Measurements from ENCODE around the gene KCNK5. TPM values are rescaled to one million over a fixed set of nuclear protein-coding genes. Genes with fewer than 3 reads are reported as not detected.

Gene KCNK5, protein sequence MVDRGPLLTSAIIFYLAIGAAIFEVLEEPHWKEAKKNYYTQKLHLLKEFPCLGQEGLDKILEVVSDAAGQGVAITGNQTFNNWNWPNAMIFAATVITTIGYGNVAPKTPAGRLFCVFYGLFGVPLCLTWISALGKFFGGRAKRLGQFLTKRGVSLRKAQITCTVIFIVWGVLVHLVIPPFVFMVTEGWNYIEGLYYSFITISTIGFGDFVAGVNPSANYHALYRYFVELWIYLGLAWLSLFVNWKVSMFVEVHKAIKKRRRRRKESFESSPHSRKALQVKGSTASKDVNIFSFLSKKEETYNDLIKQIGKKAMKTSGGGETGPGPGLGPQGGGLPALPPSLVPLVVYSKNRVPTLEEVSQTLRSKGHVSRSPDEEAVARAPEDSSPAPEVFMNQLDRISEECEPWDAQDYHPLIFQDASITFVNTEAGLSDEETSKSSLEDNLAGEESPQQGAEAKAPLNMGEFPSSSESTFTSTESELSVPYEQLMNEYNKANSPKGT
- 0.16 TPM for total RNA-seq

DNA sequence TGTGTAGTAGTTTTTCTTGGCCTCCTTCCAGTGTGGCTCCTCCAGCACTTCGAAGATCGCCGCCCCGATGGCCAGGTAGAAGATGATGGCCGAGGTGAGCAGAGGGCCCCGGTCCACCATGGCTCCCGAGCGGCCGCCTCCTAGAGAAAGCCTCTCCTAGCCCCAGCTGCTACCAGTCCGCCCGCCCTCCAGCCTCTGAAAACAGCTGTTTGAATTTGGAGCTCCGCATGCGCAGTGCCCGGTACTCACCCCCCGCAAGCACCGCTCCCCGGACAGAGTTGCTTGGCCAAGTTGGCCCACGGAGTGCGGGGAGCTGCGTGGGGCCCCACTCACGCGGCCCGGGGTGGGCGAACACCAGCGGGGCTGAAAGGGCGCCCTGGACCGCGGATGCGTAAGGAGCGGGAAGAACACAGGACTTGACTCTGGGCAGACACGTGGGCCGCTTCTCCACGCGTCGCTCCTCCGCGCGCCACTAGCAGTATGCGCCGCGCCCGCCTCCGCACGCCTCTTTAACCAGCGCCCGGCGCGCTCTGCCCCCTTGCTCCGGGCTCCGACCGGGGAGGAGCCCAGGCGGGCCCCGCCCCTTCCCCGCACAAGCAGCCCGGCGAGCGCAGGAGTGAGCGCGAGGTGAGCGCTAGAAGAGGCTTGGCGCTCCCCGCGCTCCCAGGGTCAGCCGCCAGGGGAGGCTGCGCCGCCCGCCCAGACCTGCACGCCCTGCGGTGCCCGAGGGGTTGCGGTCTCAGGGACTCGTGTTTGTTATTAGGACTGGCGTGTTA, at the start of gene KCNK5:
KCNK5 (minus strand) TSS at position 484 of the 776 bp plus-strand sequence; CDS start at position 120, 364 bp downstream.
- peak; percentile 64 for DNase-seq

DNA sequence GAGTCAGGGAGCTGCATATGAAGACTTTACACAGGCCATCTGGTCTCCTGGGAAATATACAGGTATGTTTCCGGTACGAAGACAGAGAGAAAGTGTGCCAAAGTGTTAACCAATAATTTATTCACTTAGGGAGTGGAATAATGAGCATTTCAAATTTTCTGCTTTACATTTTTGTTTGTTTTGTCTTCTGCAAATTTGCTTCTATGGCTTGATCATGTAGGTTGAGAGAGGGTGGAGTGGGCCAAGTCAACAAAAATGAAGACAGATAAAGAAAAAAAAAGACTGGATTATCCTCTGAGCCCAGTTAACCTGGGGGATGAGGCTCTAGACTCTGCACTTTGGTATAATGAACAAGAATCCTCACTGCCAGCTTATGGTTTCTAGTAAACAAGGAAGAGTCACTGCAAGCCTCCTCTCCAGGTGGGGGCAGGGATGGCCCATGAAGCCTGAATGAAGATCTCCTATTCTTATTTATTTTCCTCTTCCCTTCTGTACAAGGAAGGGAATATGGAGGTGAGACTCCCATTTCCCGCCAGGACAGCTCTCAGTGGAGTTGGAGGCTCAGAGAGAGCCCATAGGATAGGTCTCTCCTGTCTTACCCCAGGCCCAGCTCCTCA, 47.2 kb upstream of the KCNK5 start:
- no peak for DNase-seq

DNA sequence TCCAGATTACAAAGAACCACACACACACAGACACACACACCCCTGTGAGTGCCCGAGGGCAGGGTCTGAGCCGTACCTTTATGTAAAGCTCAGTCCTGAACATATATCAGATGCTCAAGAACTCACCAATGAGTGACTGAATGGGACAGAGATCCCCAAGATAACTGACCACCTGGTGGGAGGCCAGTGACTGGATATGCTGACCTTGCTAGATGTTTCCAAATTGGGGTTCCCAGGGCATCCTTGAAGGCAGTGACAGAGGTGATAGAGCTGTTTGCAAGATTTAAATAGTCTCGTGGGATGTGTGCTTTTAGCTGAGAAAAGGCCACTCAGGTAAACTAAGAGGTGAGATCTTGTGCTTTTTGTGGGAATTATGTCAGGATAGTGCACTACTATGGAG, 45.6 kb upstream of the KCNK5 start:
- DNase-seq, result no peak

DNA sequence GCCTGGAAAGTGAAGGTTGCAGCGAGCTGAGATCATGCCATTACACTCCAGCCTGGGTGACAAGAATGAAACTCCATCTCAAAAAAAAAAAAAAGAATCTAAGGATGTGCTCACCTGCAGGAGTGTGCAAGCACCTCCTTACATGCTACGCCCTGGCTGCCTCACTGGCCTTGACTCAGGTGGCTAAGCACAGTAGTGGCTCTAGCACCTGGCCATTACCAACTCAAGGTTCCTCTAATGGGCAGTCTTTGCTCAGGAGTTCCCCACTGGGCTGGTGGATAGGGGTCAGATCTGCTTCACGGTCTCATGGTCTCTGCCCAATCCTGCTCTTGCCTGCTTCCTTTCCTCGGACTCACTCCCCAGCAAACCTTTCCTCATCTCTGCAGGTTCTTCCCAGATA, 45.2 kb upstream of the KCNK5 start:
- DNase-seq, result no peak

DNA sequence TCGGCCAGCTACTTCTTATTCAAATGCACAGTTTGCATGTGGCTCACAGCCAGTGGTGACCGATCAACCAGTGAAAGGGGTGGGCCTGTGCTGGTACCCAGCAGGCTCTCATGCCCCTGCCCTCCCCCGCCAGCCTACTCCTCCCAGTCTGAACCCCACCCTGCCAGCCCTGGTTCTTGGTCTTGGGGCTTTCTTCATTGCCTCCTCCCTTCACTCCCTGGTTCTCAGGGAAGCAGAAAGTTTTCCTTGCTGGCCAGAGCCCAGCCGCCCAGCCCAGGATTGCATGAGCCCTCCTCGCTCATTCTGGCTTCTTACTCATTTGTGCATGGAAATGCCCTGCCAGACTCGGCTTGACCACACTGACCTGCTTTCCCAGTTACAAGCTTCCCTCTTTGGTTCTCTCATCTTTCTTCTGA, 44.1 kb upstream of the KCNK5 start:
- DNase-seq, result no peak

DNA sequence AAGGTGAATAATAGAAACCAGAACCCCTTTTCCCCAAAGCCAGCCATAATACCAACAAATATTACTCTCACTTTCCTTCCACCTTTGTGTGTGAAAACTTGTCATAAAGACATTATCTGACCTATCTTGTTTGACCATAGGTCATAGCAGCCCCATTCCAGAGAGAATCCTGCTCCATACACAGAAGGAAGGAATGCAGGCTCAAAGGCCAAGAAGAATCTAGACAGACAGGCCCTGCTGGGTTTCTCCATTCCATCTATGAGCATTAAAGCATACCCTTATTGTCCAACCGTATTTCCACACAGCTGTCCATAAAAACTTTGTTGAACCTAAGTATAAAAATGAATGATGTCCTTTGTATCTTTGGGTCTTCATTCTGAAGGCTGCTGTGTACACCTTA, 40.7 kb upstream of the KCNK5 start:
- DNase-seq, result no peak

DNA sequence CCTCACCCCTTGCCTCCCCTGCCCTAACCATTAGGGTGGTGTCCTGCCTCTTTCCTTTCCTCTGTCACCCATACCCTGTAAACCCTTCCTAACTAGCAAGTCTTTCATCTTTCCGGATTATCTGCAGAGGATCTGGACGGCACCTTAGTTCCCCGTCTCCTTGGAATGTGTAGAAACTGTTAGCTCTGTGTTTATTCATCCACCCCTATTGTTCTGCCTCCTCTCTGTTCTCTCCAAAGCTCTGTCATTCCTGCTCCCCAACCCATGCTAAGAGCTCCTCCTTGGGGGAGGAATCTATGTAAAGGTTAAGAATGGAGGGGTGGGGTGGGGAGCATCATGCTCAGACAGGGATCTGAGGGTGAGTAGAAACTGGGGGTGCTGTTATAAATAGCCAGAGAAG, 39.4 kb upstream of the KCNK5 start:
- DNase-seq, result no peak

DNA sequence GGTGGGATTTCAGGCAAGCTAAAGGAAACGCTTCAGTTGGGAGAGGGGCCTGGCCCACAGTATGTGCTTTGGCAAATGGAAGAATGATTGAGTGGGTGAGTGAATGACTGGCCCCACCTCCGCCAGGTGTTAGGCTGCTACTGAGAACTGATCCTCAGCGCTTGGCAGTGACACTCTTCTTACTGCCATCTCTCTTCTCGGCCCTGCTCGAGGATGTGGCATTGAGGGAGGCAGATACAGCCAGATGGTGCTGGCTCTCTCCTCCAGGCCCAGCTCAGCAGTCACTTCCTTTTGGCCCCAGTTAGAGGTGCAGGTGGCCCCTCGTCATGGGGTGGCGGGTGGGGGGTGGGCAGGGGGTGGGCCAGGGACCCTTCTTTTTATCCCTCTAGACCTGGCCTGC, 38.9 kb upstream of the KCNK5 start:
- DNase-seq, result no peak

DNA sequence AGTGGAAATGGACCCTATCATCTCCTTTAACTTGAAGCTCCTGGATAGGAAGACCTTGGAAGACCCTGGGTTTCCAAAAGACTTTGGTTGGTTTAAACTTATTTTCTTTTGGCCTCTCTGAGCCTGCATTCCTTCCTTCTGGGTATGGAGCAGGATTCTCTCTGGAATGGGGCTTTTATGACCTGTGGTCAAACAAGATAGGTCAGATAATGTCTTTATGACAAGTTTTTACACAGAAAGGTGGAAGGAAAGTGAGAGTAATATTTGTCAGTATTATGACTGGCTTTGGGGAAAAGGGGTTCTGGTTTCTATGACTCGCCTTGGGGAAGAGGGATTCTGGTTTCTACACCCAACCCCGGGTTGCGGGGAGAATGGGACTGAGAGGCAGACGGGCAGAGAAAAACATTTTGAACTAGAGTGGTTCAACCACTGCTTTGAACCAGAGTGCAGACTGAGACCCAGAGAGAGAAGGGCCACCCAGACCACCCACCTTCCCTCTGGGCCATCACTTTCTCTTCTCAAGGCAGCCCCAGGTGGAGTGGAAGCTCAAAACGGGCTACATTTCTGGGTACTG, 37.6 kb upstream of the KCNK5 start:
- no peak for DNase-seq

DNA sequence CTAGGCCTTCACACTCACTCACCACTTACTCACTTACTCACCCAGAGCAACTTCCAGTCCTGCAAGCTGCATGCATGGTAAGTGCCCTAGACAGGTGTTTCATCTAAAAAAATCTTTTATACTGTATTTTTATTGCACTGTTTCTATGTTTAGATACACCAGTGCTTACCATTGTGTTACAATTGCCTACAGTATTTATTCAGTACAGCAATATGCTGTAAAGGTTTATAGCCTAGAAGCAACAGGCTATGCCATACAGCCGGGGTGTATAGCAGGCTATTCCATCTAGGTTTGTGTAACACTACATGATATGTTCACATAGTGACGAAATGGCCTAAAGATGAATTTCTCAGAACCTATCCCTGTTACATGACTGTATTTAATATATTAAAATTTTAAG, 37.1 kb upstream of the KCNK5 start:
- no peak for DNase-seq

DNA sequence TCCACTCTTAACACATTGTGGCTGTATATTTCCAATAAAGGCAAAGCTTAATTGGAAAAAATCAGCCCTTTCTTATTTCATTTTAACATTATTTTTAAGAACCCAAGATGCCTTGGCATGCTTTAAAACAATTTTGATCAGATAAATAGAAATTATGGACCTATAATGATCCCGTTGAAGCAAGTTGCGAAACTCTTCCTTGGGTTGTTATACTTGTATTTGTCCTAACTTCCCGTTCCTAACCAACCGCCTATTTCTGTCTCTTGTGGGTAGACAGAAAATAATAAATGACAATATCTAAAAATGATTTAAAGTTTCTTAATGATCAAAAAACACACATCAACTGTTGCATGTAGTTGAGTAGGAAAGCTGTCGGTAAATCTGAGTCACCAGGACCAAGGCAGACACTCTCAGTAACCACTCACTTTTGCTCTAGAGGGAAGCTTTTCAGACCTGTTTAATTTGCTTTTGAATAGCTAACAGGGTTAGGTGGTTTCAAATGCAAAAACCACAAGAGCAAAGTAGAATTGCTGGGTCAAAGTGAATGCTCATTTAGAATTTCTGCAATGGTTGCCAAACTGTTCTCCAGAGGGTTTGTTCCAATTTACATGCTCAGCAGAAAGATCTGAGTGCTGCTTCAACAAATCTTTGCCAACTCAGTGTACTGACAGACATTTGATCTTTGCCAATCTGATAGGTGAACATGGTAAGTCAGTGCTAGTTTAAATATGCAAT, 34.2 kb upstream of the KCNK5 start:
- DNase-seq, result no peak

DNA sequence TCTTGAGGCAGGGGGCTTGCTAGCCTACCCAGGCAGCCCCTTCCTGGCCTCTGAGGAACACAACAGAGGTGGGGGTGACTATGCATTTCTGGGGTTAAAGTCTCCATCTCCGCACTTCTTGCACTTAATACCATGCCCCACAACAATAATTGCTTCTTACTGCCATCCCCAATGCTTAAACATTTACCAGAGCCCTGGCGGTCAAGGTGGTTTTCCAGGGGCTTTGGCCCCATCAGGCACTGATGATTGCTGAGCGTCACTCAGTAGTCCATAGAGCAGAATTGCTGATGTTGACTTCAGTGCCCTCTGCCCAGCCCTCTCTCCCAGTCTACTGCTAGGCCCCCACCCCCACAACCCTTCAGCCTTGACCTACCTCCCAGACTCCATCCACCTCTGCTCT, 32.5 kb upstream of the KCNK5 start:
- no peak for DNase-seq

DNA sequence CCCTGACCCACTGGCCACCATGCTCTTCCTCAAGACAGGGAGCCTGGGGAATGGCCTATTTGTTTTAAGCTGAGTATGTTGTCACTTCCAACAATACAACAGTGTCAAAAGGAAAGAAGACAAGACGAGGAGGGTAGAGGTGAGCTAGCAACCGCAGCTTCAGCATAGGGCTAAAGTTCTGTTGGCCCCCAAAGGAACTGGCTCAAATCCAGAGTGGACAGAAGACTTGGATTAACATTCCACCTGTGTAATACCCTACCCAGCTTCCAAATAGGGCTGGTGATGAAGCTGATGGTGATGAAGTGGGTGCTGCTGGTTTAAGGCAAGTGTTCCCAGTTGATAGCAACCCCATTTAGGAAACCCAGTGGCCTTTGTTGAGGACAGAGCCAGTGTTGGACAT, 31.7 kb upstream of the KCNK5 start:
- no peak for DNase-seq

DNA sequence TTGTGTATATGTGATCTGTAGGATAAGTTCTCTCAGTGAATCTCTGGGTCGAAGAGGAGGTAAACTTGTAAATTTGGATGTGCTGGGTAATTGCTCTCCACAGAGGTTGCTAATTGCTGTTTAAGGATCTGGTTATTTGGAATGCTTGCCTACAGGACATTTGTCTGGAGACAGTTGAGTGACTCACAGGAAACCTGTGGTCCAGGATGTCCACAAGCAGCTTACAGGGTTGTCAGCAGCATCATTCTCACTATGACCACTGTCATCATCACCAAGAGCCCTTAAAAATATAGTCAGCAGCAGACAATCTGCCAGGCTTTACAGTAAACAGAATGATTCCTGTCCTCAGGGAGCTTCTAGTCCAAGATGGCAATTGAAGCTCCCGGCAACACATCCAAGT, 31.2 kb upstream of the KCNK5 start:
- DNase-seq, result no peak

DNA sequence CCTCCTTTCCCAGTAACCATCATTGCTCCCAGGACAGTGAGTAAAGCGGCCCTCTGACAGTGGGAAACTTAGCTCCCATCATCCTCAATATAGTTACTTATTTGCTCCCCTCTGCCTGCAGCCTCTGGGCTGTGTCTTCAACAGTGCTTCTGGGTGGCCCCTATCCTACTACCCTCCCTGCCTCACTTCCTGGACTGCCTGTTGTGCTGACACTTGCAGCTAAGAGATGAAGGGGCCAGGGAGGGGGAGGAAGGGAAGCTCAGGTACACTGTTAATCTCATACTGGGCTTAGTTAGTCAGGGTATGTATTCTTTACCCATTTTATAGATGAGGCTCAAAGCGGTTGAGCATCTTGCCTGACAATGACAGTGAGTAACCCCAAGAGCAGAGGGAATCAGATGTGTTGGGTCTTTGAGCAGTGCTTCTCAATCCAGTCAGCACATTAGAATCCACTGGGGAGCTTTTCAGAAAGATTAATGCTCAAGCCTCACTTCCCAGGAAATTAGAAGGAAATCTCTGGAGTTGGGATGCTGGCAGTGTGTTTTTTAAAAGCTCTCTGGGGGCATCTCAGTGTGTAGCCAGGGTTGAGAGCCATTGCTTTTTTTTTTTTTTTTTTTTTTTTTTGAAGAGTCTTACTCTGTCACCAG, 27.1 kb upstream of the KCNK5 start:
- DNase-seq, result no peak

DNA sequence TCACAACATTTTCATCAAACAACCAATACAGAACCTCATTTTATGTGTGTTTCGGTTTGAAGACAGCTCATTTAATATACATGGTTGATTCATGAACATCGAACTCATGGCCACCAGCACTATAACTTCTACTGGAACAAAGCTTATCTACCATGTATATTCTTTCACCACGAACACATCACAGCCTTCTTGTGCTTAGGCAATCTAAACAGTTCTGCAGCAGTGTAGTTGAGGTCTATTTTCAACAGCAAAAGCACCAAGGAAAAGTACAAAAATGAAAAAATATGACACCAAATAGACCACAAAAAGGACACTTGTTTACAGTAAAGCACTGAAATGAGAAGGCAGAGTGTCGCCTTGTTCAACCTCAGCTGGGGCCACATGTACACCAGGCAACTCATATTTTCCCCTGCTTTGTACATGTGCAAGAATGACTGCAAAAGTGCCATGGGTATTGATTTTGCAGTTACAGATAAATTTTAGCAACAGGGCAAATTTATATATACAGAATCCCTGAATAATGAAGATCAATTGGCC, 25.8 kb upstream of the KCNK5 start:
- no peak for DNase-seq

DNA sequence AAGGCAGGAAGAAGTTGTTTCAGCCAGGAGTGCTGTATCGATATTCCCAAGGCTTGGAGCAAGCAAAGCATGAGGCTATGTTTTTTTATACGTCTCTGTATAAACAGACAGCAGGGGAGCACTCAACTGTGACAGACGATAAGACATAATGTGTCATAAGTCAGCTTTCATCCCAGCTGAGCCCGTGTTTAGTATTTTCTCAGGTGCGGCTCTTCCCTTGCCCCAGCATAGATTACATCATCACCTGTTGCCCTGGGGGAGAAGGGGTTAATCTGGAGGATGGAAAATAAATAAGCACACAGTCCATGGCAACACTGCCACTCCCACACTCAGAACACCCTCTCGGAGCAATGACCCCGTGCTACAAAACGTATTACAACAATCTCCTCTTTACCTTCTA, 22.1 kb upstream of the KCNK5 start:
- DNase-seq, result no peak

DNA sequence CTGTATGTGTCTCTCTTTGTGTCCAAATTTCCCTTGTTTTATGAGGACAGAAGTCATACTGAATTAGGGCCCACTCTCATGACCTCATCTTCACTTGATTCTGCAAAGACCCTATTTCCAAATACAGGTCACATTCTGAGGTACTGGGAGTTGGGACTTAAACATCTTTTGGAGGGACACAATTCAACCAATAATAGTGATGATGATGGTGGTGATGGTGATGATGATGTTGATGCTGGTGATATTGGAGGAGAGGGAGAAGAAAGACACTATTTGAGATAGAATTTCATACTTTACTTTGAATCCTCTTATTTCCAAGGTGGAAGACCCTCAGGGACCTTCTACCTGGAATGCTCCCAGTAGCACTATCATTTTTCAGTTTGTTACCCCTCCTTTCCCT, 21.2 kb upstream of the KCNK5 start:
- no peak for DNase-seq

DNA sequence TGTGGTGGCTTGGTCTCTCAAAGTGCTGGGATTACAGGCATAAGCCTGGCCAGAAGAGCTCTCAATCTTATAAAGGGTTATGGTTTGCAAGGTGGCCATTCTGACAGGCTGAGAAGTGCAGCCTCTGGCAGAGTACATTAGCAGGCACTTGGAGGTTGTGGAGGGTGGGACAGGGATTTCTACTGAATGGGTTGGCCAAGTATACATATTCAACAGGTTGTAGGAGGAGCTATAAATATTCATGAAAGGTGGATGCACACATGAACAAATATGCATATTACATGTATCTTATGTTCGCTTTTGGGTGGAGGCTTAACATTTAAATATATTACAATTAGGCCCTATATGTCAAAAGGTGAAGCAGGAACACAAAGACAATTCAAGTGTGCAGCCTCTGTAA, 20.0 kb upstream of the KCNK5 start:
- DNase-seq, result no peak

DNA sequence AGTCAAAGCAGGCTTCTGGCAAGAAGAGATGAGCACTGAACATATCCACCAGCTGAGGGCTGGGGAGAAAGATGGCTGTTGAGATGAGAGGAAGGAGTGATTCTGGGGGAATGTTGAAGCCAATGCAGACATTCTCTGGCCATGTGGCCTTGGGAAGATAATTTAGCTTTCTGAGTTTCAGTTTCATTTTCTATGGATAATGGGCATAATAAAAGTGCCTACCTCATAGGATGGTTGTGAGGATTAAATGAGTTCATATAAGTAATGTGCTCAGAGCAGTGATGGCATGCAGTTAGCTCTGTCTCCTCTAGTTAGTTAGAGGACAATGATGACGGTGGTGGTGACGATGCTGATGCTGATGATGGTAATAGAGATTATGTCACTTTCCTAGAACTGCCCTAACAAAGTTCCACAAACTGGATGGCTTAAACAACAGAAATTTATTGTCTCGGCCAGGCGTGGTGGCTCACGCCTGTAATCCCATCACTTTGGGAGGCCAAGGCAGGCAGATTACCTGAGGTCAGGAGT, 18.5 kb upstream of the KCNK5 start:
- DNase-seq, result no peak

DNA sequence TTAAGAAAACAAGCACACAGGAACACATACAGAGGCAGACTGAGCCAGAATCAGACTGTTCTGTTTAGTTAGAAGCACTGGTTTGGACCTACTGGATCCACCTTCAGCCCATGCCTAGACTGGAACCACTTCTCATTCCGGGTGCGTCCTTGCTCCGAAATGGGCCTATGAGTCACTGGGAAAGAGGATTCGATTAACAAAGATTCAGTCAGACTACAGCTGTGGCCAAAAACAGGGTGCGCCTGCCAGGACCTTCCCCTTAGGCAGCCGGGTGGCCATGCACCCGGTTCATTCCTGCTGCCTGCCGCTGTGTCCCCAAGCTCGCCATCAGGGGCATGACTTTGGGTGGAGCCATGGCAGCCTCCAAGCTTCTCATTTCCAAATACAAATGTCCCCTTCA, 14.5 kb upstream of the KCNK5 start:
- DNase-seq, result no peak

All from occipital lobe (tissue), 2 donors.